Uterus (tissue), 4 donors: ENCODE measurements around the gene ARPP21. TPM values are rescaled to one million over a fixed set of nuclear protein-coding genes. Genes with fewer than 3 reads are reported as not detected.

ENCODE experiments used
- DNase-seq, 2 donors: peaks; one replicate each; pipeline ENCODE4 v3.0.0-alpha.2; 2019 to 2020
- H3K27ac ChIP-seq, 2 donors: fragments of 200-600 bp; sonication (generic); 1 replicate in 1 of 2; 2 replicates in 1 of 2; pipeline ENCODE4 v1.5.1; 2016 to 2018
- H3K27me3 ChIP-seq, 2 donors: fragments of 200-600 bp; sonication (generic); one replicate each; pipeline ENCODE4 v1.5.1; 2018 to 2019; ENCODE audit warnings: control low read depth in 1 of 2
- H3K36me3 ChIP-seq, 2 donors: fragments of 200-600 bp; sonication (generic); one replicate each; pipeline ENCODE4 v1.5.1; 2019; ENCODE audit warnings: control low read depth in 1 of 2
- H3K4me1 ChIP-seq, 2 donors: fragments of 200-600 bp; sonication (generic); one replicate each; pipeline ENCODE4 v1.5.1; 2018 to 2019; ENCODE audit warnings: control low read depth in 1 of 2
- H3K4me3 ChIP-seq, 2 donors: fragments of 200-600 bp; sonication (generic); 1 replicate in 1 of 2; 2 replicates in 1 of 2; pipeline ENCODE4 v1.5.1; 2018 to 2019; ENCODE audit warnings: mild to moderate bottlenecking in 1 of 2
- H3K9me3 ChIP-seq, 2 donors: fragments of 200-600 bp; sonication (generic); one replicate each; pipeline ENCODE4 v1.5.1; 2019; ENCODE audit warnings: control low read depth in 1 of 2
- POLR2A ChIP-seq, 2 donors: fragments of 450-650 bp; IDR thresholded peaks; one replicate each; pipeline ENCODE4 v1.6.1; 2016; ENCODE audit warnings: antibody characterized with exemption in 2 of 2, mild to moderate bottlenecking in 1 of 2, moderate library complexity in 1 of 2
- intact Hi-C: fragments of 100-400 bp; cut with DNase I; formaldehyde crosslinking; loops from one replicate; pipeline ENCODE4 v1.15.1; 2023; ENCODE audit warnings: low total_unique reads
- total RNA-seq, 4 donors: library from RNA; depleted of rRNA in 3 of 4; stranded (reverse); fragments of >200 nt in 3 of 4; gene quantifications; one replicate each; pipeline versions ENCODE4 v1.1.0 to v1.2.4, GENCODE V29; 2014 to 2023
- TF ChIP-seq, protein P1 (sequence below), 4 experiments: fragments of 200-600 bp in 2 of 4; fragments of 450-650 bp in 2 of 4; sonication (generic) in 2 of 4; IDR thresholded peaks; one replicate each; pipeline ENCODE4 v1.5.1; 2016 to 2019; ENCODE audit warnings: antibody characterized with exemption in 4 of 4, mild to moderate bottlenecking in 2 of 4, moderate library complexity in 1 of 4
- donor health status: DM: yes; HTN: yes; CAD: no.

Gene ARPP21
- total RNA-seq, 4 donors from 2014 or later = 1.2 TPM; not detected in 3

- TF ChIP-seq, protein P1, sequence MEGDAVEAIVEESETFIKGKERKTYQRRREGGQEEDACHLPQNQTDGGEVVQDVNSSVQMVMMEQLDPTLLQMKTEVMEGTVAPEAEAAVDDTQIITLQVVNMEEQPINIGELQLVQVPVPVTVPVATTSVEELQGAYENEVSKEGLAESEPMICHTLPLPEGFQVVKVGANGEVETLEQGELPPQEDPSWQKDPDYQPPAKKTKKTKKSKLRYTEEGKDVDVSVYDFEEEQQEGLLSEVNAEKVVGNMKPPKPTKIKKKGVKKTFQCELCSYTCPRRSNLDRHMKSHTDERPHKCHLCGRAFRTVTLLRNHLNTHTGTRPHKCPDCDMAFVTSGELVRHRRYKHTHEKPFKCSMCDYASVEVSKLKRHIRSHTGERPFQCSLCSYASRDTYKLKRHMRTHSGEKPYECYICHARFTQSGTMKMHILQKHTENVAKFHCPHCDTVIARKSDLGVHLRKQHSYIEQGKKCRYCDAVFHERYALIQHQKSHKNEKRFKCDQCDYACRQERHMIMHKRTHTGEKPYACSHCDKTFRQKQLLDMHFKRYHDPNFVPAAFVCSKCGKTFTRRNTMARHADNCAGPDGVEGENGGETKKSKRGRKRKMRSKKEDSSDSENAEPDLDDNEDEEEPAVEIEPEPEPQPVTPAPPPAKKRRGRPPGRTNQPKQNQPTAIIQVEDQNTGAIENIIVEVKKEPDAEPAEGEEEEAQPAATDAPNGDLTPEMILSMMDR (IDR thresholded peaks at IDR 0.05) = no peak
- no peak for TF ChIP-seq POLR2A (IDR thresholded peaks at IDR 0.05)
- intact Hi-C loops = no loop called here
- DNase-seq = no peak
- Histone ChIP-seq H3K4me3 (no peak overlapping the region), H3K27me3 (no peaks in the 10 kb centered on the region), H3K4me1 (no peaks in the 10 kb centered on the region), H3K9me3 (no peaks in the 10 kb centered on the region), H3K27ac (no peak overlapping the region), H3K36me3 (no peaks in the 10 kb centered on the region)
Observed at GRCh38 chr3:35663471-35663870, 24.1 kb downstream of the ARPP21 start.

DNA sequence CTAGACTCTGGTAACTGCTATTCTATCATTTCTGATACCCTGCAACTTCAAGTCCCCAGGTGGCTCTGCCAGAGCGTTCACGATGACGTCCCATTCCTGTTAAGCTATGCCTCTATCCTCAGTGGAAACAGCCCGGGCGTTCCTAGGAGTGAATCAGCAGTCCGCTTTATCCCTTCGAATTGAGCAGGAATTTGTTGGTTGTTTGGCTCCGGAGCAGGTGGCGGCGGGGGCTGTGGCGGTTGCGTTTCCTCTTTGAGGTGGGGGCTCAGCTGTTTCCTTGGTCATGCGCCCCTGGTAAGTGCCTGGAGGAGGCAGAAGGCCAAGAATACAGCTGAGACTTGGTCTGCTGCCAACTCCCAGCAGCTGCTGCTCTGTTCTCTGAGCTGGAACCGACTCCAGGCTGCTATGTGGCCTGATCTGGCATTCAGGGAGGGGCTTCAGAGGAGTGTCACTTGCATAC is 25.2 kb downstream of the ARPP21 start:
- no peak overlapping the region for H3K4me3 ChIP-seq
- peak in 1 of 2 donors; percentile 15 for DNase-seq
- H3K9me3 ChIP-seq = no peaks in the 10 kb centered on the region
- no peaks in the 10 kb centered on the region for H3K27me3 ChIP-seq
- no peak for TF ChIP-seq POLR2A (IDR thresholded peaks at IDR 0.05)
- TF ChIP-seq, protein P1 (IDR thresholded peaks at IDR 0.05) = no peak
- H3K4me1 ChIP-seq = no peaks in the 10 kb centered on the region
- intact Hi-C loops = no loop called here
- no peaks in the 10 kb centered on the region for H3K36me3 ChIP-seq
- no peak overlapping the region for H3K27ac ChIP-seq

DNA sequence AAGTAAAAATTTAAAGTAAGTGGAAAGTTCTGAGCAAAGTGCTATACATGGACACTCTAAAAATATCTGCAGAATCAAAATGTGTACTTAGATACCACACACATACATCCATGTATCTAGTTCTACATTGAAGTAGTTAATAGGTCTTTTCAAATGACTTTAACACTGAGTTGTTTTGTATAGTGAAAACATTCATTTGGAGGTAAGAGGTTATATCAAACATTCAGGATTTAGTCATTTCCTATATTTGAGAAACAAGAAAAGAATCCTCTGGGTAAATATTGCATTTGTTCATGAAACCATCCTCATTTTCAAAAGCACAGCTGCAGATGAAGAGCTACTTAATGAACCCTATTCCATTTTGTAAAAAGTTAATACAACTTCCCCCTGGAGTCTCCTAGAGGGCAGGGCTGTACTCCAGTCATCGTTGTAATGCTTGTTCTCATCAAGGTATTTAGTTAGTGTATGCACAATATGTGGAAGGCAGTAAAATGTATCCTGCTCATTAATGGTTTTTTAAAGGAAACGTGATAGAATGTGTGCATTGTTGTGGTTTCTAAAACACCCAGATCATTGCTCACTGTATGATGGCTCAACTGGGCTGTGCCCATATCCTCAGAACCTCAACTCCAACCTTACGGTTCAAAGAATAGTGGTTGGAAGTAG is 26.2 kb downstream of the ARPP21 start:
- Histone ChIP-seq H3K4me3 (no peak overlapping the region), H3K36me3 (no peaks in the 10 kb centered on the region), H3K4me1 (no peaks in the 10 kb centered on the region), H3K27me3 (no peaks in the 10 kb centered on the region), H3K27ac (no peak overlapping the region), H3K9me3 (no peaks in the 10 kb centered on the region)
- TF ChIP-seq, protein P1 (IDR thresholded peaks at IDR 0.05) = no peak
- TF ChIP-seq POLR2A (IDR thresholded peaks at IDR 0.05) = no peak
- intact Hi-C loops = no loop called here
- no peak for DNase-seq

- intact Hi-C loops = no loop called here
- Histone ChIP-seq H3K9me3 (no peaks in the 10 kb centered on the region), H3K36me3 (no peaks in the 10 kb centered on the region), H3K27me3 (no peaks in the 10 kb centered on the region), H3K4me3 (no peak overlapping the region), H3K4me1 (no peaks in the 10 kb centered on the region), H3K27ac (no peak overlapping the region)
- DNase-seq = no peak
- no peak for TF ChIP-seq POLR2A (IDR thresholded peaks at IDR 0.05)
- TF ChIP-seq, protein P1 (IDR thresholded peaks at IDR 0.05) = no peak
Observed at GRCh38 chr3:35666888-35667287, 27.6 kb downstream of the ARPP21 start.

GRCh38 chr3:35670408-35670965 is 31.2 kb downstream of the ARPP21 start:
- TF ChIP-seq POLR2A (IDR thresholded peaks at IDR 0.05) = no peak
- TF ChIP-seq, protein P1 (IDR thresholded peaks at IDR 0.05) = no peak
- Histone ChIP-seq H3K27ac (no peak overlapping the region), H3K9me3 (no peaks in the 10 kb centered on the region), H3K4me1 (no peaks in the 10 kb centered on the region), H3K36me3 (no peaks in the 10 kb centered on the region), H3K4me3 (no peak overlapping the region), H3K27me3 (no peaks in the 10 kb centered on the region)
- no peak for DNase-seq
- intact Hi-C loops = no loop called here
